HepG2 (cell line): ENCODE data around the gene PNKP. TPM values are rescaled to one million over a fixed set of nuclear protein-coding genes. Genes with fewer than 3 reads are reported as not detected.
A peak's percentile ranks its signal among the peaks of the same experiment; 100 is the strongest.

Experiments used
- ATAC-seq: fragments of 200-7000 bp; cut with Tn5 transposase; 3 replicates; pipeline ENCODE4 v1.9.1; 2020; ENCODE audit warnings: mild to moderate bottlenecking, moderate library complexity
- BruUV-seq: library from RNA; stranded (reverse); fragments of 400-500 nt; replicated peaks from 2 replicates; lab custom pipeline; 2021; lab: Mats Ljungman, UMichigan
- CTCF ChIA-PET: fragments of 300-600 bp; formaldehyde crosslinking; extraction: SDS; loops from one replicate; lab custom pipeline; 2021; ENCODE audit warnings: low total read pairs, inconsistent platforms, low intra/inter-chr PET ratio; lab: Yijun Ruan, JAX
- POLR2A ChIA-PET: fragments of 350-600 bp; sonication (Branson Sonifier 250); formaldehyde crosslinking; loops from one replicate; lab custom pipeline; 2020; ENCODE audit warnings: antibody characterized with exemption, inconsistent platforms; lab: Yijun Ruan, JAX
- DNase-seq: peaks from one replicate; pipeline ENCODE4 v3.0.0-alpha.2; 2015; ENCODE audit warnings: low spot score
- FAIRE-seq: peaks from 3 replicates; lab custom pipeline; 2011; peaks lifted over from hg19 to GRCh38; lab: Jason Lieb, UNC
- H2AFZ ChIP-seq: one replicate; pipeline ENCODE4 v1.6.1; 2011; ENCODE audit warnings: low read length, inconsistent platforms
- H3K27ac ChIP-seq: fragments of 300-600 bp; 3 replicates; pipeline ENCODE4 v1.8.0; 2011; ENCODE audit warnings: mixed run types, mild to moderate bottlenecking, mixed read lengths, low read length, inconsistent platforms; ENCODE audit not compliant: insufficient read depth; ENCODE audit errors: extremely low read length
- H3K27me3 ChIP-seq, 2 experiments: fragments of 200-600 bp in 1 of 2; 2 replicates in 1 of 2; 3 replicates in 1 of 2; pipeline versions ENCODE4 v1.6.0 to v1.8.0; 2011; ENCODE audit warnings: low read length in 2 of 2, mild to moderate bottlenecking in 2 of 2, moderate library complexity in 2 of 2, inconsistent platforms in 1 of 2; ENCODE audit not compliant: insufficient read depth in 2 of 2, control insufficient read depth in 1 of 2
- H3K36me3 ChIP-seq, 2 experiments: fragments of 200-600 bp in 1 of 2; replicated peaks in 1 of 2; 2 replicates in 1 of 2; 3 replicates in 1 of 2; pipeline versions ENCODE4 v1.5.1 to v1.8.0; 2011; ENCODE audit warnings: low read length in 2 of 2, inconsistent platforms in 1 of 2; ENCODE audit not compliant: insufficient read depth in 2 of 2, control insufficient read depth in 1 of 2
- H3K4me1 ChIP-seq: 2 replicates; pipeline ENCODE4 v1.5.1; 2012; ENCODE audit warnings: low read length, inconsistent platforms; ENCODE audit not compliant: insufficient read depth
- H3K4me2 ChIP-seq: 2 replicates; pipeline ENCODE4 v1.6.0; 2011; ENCODE audit warnings: low read depth, low read length, inconsistent platforms
- H3K4me3 ChIP-seq, 3 experiments: fragments of 200-600 bp in 1 of 3; sonication (generic), shearing (Covaris generic) in 1 of 3; replicated peaks in 1 of 3; 2 replicates each; pipeline ENCODE4 v1.5.1; 2011 to 2016; ENCODE audit warnings: low read length in 3 of 3, inconsistent platforms in 2 of 3, low read depth in 2 of 3, mild to moderate bottlenecking in 2 of 3, control low read depth in 1 of 3, mixed read lengths in 1 of 3; ENCODE audit not compliant: insufficient read depth in 1 of 3
- H3K79me2 ChIP-seq: one replicate; pipeline ENCODE4 v1.6.1; 2011; ENCODE audit warnings: low read length, inconsistent platforms; ENCODE audit not compliant: insufficient read depth
- H3K9ac ChIP-seq: 2 replicates; pipeline ENCODE4 v1.6.0; 2011; ENCODE audit warnings: mild to moderate bottlenecking, low read depth, low read length, inconsistent platforms; ENCODE audit not compliant: insufficient read depth
- H3K9me3 ChIP-seq: 2 replicates; pipeline ENCODE4 v1.5.1; 2012; ENCODE audit warnings: mild to moderate bottlenecking, low read length
- H4K20me1 ChIP-seq: 2 replicates; pipeline ENCODE4 v1.6.0; 2011; ENCODE audit warnings: inconsistent platforms, mild to moderate bottlenecking, low read length, moderate library complexity; ENCODE audit not compliant: insufficient read depth
- MTF1 ChIP-seq: sonication (generic); formaldehyde crosslinking; IDR thresholded peaks from 2 replicates; pipeline ENCODE4 v1.5.0; 2020; ENCODE audit warnings: missing genetic modification reagents
- MTF2 ChIP-seq: sonication (generic); formaldehyde crosslinking; IDR thresholded peaks from 2 replicates; pipeline ENCODE4 v1.5.0; 2020; ENCODE audit warnings: missing genetic modification reagents, borderline replicate concordance
- NCOA1 ChIP-seq: sonication (generic); formaldehyde crosslinking; IDR thresholded peaks from 2 replicates; pipeline ENCODE4 v1.9.0; 2021; ENCODE audit warnings: missing genetic modification reagents
- YY1 ChIP-seq: IDR thresholded peaks from 2 replicates; pipeline ENCODE4 v1.6.1; 2011; ENCODE audit warnings: low read length, low read depth, moderate library complexity, mild to moderate bottlenecking; ENCODE audit not compliant: insufficient read depth, insufficient replicate concordance
- ZBTB38 ChIP-seq: sonication (generic); formaldehyde crosslinking; IDR thresholded peaks from 2 replicates; pipeline ENCODE4 v1.5.1; 2020; ENCODE audit warnings: mild to moderate bottlenecking, missing genetic modification reagents
- ZFP36 ChIP-seq: fragments of 150-350 bp; IDR thresholded peaks from 2 replicates; pipeline ENCODE4 v1.6.1; 2018; ENCODE audit warnings: borderline replicate concordance, low read length, low read depth; ENCODE audit not compliant: partially characterized antibody
- ZNF629 ChIP-seq: sonication (generic); formaldehyde crosslinking; conservative IDR thresholded peaks from 2 replicates; pipeline ENCODE4 v1.5.0; 2020; ENCODE audit warnings: missing genetic modification reagents
- WGBS: methylation state at CpG from one replicate; pipeline ENCODE4 v1.1.6; 2017; ENCODE audit warnings: low lambda C conversion rate; 5-methylcytosine and 5-hydroxymethylcytosine counted together
- in situ Hi-C: cut with HindIII; loops from 2 replicates; pipeline ENCODE4 v1.10.0; 2017; ENCODE audit warnings: low pct_unique_long_range_greater_than_20kb; ENCODE audit not compliant: extremely low pct_ligation_motif_present
- intact Hi-C: fragments of 100-400 bp; cut with micrococcal nuclease; formaldehyde crosslinking; loops from one replicate; pipeline ENCODE4 v1.10.0; 2022; ENCODE audit not compliant: unreplicated experiment
- polyA plus RNA-seq, 8 experiments: library from polyadenylated mRNA; depleted of rRNA in 3 of 8; stranded (reverse) in 7 of 8; unstranded in 1 of 8; fragments of >200 nt; fragmentation: Illumina TruSeq in 4 of 8; extraction: Trizol in 4 of 8; gene quantifications; 2 replicates each; pipeline versions ENCODE4 v1.2.1 to v1.2.3, GENCODE V29; 2011 to 2016; ENCODE audit warnings: low read depth in 4 of 8, missing spikeins in 1 of 8, mixed read lengths in 1 of 8; ENCODE audit not compliant: insufficient read depth in 1 of 8
- total RNA-seq, 5 experiments: library from RNA; depleted of rRNA; stranded (reverse); fragments of >200 nt; fragmentation: Illumina TruSeq; extraction: Trizol; gene quantifications; 2 replicates each; pipeline ENCODE4 v1.2.3, GENCODE V29; 2016; ENCODE audit warnings: low read depth in 1 of 5
- TF ChIP-seq, protein P1 (sequence below): sonication (generic); formaldehyde crosslinking; IDR thresholded peaks from 2 replicates; pipeline ENCODE4 v1.4.0; 2020; ENCODE audit warnings: low read depth, mild to moderate bottlenecking, missing genetic modification reagents

The PNKP gene
- total and polyA plus RNA-seq, 2 of the 13 experiments (the other 11 are each of a cell fraction or from before 2014, with no cell fraction given): 12.7 to 27.1 TPM

DNA sequence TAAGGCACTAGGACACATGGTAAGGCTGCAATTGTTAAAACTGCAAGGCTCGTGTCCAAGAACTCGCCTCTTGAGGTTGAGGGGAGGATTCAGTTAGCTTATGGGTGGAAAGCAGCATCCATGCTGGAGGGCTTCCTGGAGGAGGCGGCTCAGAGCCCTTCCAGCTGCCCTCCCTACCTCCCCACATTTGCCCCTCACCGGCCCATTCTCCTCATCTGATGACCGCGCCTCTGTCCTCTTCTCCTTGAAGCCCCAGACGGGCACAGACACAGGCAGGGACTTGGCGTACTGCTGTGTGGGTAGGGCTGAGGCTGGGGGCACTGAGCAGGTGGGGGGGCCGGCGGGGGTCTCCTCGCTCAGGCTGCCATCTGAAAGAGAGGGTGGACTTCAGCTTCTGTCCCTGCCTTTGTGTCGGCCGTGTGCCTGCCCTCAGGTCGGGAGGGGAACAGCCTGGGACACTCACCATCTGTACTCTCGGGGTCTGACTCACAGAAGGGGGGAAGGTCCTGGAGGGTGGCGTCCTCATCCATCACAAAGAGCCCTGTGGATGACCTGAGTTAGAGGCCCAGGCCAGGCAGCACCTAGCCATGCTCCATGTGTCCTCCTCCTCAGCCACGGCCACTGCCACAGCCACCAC is 4.1 kb upstream of the PNKP start:
- Histone ChIP-seq H3K4me2 (no peak overlapping the region), H3K4me1 (peaks cover 41% of the 10 kb centered on the region), H3K9ac (no peak overlapping the region), H3K27me3 (no peaks in the 10 kb centered on the region; a peak in 1 of 5 replicates), H3K36me3 (peaks cover 0 to 5% of the 10 kb centered on the region in 2 experiments; a peak in 3 of 5 replicates), H2AFZ (no peak overlapping the region), H3K27ac (no peak overlapping the region), H3K4me3 (no peak overlapping the region), H3K9me3 (no peaks in the 10 kb centered on the region), H3K79me2 (peaks cover 27% of the 10 kb centered on the region), H4K20me1 (no peaks in the 10 kb centered on the region)
- peak; percentile 69 for TF ChIP-seq ZFP36
- TF ChIP-seq, protein P1, sequence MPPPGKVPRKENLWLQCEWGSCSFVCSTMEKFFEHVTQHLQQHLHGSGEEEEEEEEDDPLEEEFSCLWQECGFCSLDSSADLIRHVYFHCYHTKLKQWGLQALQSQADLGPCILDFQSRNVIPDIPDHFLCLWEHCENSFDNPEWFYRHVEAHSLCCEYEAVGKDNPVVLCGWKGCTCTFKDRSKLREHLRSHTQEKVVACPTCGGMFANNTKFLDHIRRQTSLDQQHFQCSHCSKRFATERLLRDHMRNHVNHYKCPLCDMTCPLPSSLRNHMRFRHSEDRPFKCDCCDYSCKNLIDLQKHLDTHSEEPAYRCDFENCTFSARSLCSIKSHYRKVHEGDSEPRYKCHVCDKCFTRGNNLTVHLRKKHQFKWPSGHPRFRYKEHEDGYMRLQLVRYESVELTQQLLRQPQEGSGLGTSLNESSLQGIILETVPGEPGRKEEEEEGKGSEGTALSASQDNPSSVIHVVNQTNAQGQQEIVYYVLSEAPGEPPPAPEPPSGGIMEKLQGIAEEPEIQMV (CRISPR knock-in tag): no peak
- ChIA-PET CTCF (no interaction called here), POLR2A (no interaction called here)
- no peak for FAIRE-seq
- BruUV-seq: no TSS peak
- no peak for ATAC-seq
- DNase-seq: no peak
- intact Hi-C loops: no loop called here
- 95% methylated on average over 14 of the region's 17 CpGs for WGBS
- in situ Hi-C loops: no loop called here

DNA sequence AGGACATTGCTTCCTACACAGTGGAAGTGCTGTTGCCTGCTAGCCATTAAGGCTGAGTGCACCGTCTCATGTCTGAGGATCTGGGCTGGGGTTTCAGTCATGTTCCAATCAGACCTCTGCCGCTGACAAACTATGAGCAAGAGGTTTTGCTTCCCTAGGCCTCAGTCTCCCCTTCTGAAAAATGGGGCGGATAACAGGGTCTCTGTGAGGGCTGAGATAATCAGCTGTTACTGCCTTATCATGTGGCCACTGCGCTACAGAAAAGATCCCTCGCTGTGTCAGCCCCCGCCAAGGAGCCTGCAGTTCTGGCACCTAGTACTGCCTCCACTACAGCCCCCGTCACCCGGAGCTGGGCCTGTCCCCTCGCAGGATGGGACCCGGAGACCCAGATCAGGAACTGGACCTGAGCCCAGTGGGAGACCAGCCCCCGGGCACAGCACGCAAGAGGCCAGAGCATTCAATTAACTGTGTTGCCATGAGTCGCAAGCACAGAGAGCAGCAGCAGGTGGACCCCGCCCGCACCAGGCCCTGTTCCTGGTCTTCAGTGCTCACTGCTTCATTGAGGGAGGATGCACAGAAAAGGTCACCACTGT is 3.0 kb upstream of the PNKP start:
- Histone ChIP-seq H3K36me3 (peaks cover 0 to 5% of the 10 kb centered on the region in 2 experiments; a peak in 3 of 5 replicates), H3K27ac (peak overlapping the region; percentile 78), H4K20me1 (no peaks in the 10 kb centered on the region), H3K27me3 (no peaks in the 10 kb centered on the region; a peak in 1 of 5 replicates), H3K9ac (peak overlapping the region; percentile 80), H3K4me3 (peak overlapping the region; percentile 45 to 78 (median 67)), H3K4me1 (peaks cover 50% of the 10 kb centered on the region), H2AFZ (no peak overlapping the region), H3K4me2 (peak overlapping the region; percentile 96), H3K9me3 (no peaks in the 10 kb centered on the region), H3K79me2 (peaks cover 25% of the 10 kb centered on the region)
- 82% methylated on average over 4 of the region's 15 CpGs for WGBS
- BruUV-seq: no TSS peak
- CTCF ChIA-PET: no interaction called here
- POLR2A ChIA-PET: interaction anchor here (1.7 to 1.9 kb wide), 2 partner anchors 19 to 59 kb away, joined by 22 to 29 read pairs; partner anchors contain the start of genes ATF5, NUP62 and PTOV1
- in situ Hi-C loops (no loop called here), intact Hi-C loops (no loop called here)
- TF ChIP-seq NCOA1 (0 out of 2 replicates have a peak, but pooled peaks have one; percentile 11), ZNF629 (CRISPR knock-in tag) (peak; percentile 74), ZBTB38 (CRISPR knock-in tag) (peak; percentile 18; the same call in 1 of the 2 replicates), MTF2 (CRISPR knock-in tag) (0 out of 2 replicates have a peak, but pooled peaks have one; percentile 34), YY1 (peak; percentile 7), MTF1 (CRISPR knock-in tag) (no peak)
- DNase-seq (no peak), FAIRE-seq (no peak), ATAC-seq (no peak)
